ENCODE data around the gene VTN.
"Not testable (repeated sequence)": the region's sequence is repeated elsewhere in the genome, so short reads cannot be mapped to it uniquely, and the experiment has no call there.

VTN gene

DNA sequence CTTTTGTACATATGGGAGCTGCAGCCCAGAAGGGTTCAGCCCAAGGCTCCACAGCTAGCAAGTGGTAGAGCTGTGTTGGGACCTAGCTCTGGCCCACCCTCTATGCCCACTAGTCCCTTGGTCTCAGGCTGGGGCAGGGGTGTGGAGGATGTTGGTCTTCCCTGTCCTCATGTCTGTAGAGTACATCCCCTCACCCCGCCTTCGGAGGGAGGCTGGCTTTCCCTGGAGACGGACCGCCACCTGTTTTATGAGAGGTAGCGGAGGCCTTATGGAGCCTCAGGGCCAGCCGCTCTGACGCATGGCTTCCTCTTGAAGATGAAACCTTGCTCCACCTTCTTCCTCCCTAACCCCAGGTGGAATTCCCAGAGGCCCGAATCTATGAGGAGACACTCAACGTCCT lies 26.1 kb downstream of the VTN start:
- DNase-seq (ENCODE audit: low read depth in 2 of 3, low spot score in 2 of 3), result no peak

DNA sequence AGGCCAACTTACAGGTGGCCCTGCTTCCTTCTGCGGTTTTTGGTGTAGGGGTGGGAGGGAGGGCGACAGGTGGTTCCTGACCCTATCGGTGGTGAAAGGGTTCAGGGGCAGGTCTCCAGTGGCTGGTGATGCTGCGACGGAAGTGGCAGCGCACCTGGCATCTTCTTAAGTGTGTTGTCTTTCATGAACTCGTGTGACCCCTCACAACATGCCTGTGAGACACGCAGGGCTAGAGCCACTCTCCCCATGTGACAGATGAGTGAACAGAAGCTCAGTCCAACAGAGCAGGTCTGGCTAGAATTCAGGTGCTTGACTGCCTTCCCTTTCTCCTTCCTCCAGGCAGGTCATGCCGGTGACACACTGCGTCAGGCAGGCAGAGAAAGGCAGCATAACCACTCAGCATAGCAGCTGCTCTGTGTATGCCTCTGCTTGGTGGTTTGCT lies 26.6 kb downstream of the VTN start:
- DNase-seq (ENCODE audit: low read depth in 2 of 3, low spot score in 2 of 3), result no peak

DNA sequence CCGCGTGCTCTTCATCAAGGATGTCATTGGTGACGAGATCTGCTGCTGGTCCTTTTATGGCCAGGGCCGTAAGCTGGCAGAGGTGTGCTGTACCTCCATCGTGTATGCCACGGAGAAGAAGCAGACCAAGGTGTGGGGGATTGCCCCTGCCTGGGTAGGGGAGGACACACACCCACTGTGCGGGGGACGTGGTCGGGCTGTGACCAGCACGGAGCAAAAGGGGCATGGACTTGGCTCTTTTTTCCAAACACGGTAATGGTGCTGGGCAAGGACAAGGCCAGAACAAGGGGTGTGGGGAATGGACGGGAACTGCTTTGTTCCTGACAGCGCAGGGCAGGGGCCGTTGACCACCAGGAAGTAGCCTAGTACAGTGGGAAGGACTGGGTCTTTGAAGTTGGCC lies 27.8 kb downstream of the VTN start:
- no peak for DNase-seq (ENCODE audit: low read depth in 2 of 3, low spot score in 2 of 3)

DNA sequence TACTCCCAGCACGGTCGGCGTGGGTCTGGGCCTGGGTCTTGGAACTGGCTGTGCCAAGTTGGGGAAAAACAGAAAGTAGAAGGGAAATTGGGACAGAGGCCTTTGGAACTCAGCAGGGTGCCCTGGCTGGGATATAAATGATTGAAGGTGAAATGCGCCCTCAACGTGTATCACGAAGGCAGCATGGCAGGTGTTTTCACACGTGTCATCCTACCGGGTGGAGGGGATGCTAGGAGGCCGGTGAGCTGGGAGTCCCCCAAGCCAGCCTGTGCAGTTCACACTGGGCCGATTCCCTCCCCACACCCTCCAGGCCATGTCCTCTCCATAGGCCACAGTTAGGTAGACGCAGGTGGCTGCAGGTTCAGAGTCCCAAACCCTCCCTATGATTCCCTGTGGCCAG lies 28.6 kb downstream of the VTN start:
- DNase-seq (ENCODE audit: low read depth in 2 of 3, low spot score in 2 of 3), result no peak

DNA sequence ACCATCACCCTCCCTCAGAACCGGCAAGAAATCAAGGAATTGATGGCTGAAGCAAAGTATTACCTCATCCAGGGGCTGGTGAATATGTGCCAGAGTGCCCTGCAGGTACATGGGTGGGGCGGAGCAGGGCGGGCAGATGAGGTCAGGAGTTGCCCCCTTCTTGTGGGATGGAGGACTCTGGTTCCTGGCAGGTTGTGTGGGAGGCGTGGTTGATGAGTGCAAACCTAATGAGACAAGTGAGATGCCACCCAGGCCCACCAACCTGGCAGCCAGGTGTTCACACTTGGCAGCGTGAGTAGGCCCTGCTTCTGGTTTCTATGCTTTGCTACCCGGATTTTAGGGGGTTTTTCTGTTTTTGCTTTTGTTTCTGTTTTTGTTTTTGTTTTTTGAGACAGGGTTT lies 29.7 kb downstream of the VTN start:
- DNase-seq (ENCODE audit: low read depth in 2 of 3, low spot score in 2 of 3), result no peak

DNA sequence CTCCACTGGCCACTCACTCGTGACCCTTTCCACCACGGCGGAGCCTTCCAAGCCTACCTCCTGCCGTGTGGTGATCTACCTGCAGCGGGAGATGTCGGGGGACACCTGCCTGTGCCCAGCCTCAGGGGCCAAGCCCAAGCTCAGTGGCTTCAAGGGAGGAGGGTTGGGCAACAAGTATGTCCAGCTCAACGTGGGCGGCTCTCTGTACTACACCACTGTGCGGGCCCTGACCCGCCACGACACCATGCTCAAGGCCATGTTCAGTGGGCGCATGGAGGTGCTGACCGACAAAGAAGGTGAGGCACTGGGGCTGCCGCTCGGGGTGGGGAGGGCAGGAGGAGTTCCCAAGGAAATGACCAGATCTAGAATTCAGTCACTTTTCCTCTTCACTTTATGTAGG lies 30.7 kb downstream of the VTN start:
- DNase-seq (ENCODE audit: low read depth in 2 of 3, low spot score in 2 of 3), result no peak

DNA sequence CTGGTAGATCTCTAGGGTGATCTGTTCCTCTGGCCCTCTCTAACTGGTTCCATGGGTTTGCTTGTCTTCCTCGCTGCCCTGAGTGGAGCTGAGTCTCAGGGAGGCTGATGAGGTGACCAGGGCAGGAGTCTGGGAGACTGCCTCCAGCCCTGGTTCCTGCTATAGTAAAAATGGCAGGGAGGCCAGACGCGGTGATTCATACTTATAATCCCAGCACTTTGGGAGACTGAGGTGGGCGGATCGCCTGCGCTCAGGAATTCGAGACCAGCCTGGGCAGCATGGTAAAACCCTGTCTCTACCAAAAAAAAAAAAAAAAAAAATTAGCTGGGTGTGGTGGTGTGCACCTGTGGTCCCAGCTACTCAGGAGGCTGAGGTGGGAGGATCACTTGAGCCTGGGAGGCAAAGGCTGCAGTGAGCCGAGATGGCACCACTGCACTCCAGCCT lies 31.3 kb downstream of the VTN start:
- DNase-seq (ENCODE audit: low read depth in 2 of 3, low spot score in 2 of 3), result not testable (repeated sequence)

DNA sequence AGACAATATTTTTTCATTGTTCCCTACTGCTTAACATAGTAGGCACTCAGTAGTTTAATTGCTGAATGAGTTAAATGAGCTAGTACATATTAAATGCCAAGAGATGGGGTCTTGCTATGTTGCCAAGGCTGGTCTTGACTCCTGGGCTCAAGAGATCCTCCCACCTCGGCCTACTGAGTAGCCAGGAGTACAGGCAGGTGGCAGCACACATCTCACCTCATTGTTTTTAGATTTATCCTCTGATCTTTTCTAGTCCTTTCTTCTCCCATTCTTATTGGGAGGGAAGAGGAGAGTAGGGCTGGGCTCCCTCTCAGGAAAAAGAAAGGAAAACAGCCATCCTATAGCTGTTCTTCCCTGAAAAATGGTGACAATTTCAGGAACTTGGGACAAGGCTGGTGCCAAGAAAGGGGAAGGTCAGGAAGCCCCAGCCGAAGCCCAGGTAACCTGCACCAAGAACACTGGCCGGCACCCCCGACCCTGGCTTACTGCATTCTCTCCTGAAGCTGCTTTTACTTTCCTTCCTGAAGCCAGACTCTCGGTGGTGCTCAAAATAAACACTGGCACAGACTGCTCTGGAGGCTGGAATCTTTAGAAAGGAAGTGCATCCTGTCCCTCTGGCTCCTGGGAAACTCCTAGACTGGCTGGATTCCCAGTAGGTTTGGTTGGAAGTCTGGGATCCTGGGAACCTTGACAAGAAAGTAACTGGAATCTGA lies 31.9 kb downstream of the VTN start:
- DNase-seq (ENCODE audit: low read depth in 2 of 3, low spot score in 2 of 3), result no peak

DNA sequence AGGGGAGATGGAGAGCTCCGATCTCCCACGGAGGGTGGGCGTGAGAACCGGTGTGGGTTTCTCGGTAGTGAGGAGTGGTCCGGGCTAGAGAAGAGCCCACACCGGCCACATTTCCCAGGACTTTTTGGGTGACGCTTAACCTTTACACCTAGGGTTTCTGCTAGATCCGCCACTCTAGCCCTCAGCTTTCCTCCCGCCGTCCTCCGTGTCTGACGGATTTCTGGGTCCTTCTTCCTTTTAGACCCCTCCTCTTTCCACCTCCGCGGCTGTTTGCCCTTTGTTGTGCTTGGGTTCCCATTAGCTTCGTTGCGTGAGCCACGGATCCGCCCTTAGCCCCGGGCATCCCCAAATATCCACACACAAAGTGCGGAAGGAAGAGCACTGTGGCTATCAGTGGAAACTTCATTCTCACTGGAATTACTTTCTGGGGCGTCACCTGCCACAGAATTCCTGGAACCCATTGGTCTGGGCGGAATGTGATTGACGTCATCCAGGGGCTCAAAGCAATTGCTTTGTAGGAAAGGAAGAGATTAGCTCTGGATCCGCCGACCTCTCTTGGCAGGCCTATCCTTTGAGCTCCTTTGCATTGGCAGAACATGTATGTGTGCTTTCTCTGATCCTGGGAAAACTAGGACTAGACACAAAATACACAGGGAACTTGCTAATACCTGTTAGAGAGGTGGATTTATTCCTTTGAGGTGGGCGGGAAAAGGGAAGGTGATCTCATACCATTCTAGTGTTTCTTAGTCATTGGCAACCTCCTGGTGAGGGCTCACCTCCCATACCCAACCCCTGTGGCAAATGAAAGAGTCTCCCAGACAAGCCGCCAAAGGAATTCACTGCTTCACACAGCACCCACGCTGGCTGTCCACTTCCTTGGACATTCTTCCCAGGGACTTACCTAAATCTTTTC lies 33.9 kb downstream of the VTN start:
- DNase-seq (ENCODE audit: low read depth in 2 of 3, low spot score in 2 of 3), result no peak

DNA sequence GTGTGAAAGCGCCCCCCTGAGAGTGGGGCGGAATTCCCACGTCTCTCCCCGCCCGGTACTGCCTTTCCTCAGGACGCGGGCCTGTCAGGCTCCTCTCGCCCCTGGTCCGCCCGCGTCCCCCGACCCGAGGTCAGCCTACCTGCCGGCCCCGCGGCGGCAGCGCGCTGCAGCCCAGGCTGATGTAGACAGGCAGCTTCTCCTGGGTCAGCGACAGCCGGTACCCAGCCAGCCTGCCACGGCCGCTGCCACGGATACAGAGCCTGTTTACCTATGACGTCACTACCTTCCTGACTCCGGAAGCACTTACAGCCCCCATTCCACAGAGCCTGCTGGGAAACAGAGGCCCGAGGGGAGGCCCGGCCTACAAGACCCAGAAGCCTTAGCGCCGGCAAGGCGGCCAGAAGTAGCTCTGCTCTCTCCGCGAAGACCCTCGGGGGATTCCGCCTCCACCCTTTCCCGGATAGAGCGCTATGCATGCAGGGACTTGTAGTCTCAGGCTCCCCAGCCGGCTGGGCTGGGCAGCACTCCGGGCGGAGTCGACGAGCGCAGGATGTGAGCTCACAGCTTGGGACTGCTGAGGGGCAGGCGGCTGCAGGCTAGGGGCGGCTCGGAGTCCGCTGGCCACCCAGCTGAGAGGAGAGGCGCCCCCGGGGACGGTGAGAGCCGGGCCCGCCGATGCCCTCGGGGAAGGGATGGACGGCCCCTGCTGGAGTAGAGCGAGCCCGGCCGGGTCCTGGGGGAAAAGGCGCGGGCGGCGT lies 34.7 kb downstream of the VTN start, which contains the start of the genes IFT20 and TNFAIP1:
IFT20 (minus strand) TSS at position 272 of the 758 bp plus-strand sequence. CDS start 3,487 bp downstream, outside the sequence.
TNFAIP1 (plus strand) TSS at position 561 of the 758 bp plus-strand sequence. CDS start 3,761 bp downstream, outside the sequence.
- peak; percentile 73 to 94 (median 88) for DNase-seq (ENCODE audit: low read depth in 2 of 3, low spot score in 2 of 3)

DNA sequence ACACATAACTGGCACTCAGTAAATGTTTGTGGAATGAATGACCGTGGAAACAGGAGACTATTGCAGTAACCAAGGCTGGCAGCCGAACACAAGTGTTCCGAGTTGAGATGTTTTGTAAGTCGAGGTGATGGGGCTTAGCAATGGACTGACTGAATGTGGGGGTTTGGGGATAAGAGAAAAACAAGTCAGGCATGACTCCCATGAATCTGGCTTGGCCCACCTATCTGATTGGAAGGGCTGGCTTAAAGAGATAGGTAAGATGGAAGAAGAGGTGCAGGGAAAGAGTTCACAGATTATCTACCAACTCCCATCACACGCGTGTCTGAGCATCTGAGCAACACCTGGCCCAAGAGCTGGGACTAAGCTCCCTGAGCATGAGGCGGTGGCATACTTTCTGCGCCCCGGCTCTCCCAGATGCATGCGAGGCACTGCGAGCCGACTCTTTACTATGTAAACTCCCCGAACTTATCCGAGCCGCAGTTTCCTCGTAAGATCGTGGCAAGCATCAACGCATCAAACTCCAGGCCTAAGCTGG lies 35.4 kb downstream of the VTN start:
- no peak for DNase-seq (ENCODE audit: low read depth in 2 of 3, low spot score in 2 of 3)

DNA sequence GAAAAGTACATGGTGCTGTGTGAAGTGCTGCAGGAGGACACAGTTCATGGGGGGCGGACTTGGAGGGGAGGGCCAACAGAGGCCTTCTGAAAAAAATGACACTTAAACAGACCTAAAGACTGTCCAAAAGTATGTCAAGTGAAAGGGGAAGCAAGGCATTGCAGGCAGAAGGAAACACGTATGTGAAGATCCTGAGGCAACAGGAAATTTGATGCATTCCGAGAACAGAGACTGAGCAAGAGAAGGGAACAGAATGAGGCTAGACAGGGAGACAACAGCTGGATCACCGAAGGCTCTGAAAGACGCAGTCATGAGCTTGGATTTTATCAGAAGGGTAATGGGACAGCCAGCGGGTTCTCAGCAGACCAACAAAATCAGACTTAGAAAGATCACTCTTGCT lies 35.9 kb downstream of the VTN start:
- no peak for DNase-seq (ENCODE audit: low read depth in 2 of 3, low spot score in 2 of 3)

DNA sequence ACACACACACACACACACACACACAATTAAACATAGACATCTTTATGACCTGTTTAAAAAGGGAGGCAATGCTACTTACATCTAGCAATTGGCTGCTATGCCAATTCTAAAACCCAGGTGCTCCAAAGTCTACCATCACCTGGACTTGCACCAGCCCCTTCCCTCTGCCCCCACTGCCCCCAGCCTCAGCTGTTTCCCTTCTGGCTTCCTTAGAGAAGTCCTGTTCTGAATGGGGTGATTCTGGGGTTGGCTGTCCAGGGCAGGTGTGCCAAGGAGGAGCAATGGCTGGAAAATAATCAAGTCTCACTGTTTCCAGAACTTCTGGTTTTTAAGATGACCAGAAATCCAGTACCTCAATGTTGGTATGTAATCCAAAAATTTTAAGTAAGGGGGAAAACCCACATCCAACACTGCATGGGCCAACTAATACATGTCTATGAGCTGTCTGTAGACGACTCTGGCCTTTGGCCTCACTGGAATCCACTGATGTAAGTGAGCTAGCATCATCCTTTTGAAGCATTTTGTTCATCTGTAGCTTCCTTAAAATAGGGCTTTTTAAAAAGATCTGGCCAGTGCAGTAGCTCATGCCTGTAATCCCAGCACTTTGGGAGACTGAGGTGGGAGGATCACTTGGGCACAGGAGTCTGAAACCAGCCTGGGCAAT lies 36.9 kb downstream of the VTN start:
- no peak for DNase-seq (ENCODE audit: low read depth in 2 of 3, low spot score in 2 of 3)

DNA sequence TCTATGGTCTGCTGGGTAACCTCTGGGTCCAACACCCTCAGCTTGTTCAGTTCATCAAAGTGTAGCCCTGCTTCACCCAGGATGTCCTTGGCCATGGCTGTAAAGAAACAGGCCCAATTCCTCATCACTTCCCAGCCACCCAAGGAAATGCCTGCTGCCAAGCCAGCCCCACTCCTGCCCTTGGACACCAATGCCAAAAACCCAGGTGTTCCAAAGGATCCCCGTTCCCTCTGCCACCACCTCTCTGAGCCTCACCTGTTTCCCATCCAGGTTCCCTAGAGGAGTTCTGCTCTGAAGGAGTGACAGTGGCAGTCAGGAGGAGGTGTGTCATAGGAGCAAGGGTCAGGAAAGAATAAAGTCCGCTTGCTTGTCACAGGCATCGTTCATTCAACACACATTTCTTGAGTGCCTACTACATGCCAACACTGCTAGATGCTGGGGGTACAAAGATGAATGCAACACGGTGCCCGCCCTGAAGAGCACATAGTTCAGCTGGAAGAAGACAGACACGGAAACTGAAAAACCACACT lies 38.2 kb downstream of the VTN start:
- no peak for DNase-seq (ENCODE audit: low read depth in 2 of 3, low spot score in 2 of 3)

DNA sequence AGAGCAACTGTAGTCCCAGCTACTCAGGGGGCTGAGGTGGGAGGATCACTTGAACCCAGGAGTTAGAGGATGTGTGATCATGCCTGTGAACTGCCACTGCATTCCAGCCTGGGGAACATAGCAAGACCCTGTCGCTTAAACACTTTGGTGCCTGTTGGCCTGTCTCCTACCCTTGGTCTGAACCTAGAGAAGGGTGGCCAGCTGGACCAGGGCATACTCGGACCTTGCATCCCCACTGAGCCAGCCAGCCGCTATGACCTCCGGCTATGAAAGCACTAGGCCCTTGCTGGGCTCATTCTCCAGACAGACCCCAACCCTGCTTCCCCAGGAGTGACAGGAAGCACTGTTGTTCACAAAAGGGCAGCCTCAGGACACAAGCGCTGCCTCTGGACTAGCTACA lies 39.4 kb downstream of the VTN start:
- DNase-seq (ENCODE audit: low read depth in 2 of 3, low spot score in 2 of 3), result no peak

DNA sequence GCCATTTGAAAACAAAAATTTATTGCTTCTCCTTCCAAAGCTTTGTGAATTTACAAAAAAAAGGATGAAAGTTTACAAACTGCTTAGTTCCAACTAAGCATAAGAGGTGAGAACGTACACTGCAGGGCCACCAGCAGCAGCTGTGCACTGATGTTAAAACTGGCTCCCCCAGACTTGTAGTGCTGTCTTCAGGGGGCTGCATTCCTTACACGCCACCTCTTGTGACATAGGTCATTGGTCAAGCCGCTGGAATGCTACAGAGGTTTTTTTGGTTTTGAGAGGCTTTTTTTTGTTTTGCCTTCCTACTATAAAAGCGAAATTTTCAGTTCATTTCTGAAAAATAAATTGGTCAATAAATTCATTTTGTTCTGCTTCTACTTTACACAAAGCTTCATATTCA lies 41.8 kb downstream of the VTN start:
- no peak for DNase-seq (ENCODE audit: low read depth in 2 of 3, low spot score in 2 of 3)

DNA sequence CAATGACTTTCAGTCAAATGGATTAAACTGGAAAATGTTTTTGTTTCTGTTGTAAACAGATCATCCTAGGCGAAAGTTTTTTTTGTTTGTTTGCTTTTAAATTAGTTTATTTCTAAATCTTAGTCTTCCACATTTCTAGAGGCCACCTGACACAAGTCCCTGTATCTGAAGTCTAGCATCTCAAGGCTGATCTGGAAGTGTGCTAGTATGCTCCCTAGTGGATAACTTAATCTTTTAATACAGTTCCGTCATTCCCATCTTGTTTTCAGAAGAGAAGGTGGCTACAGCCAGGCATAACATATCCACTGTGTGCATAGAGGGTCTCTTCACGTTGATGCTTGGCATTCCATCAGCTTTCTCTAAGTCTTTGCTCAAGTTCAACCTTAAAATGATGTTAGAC lies 42.4 kb downstream of the VTN start:
- DNase-seq (ENCODE audit: low read depth in 2 of 3, low spot score in 2 of 3), result no peak

DNA sequence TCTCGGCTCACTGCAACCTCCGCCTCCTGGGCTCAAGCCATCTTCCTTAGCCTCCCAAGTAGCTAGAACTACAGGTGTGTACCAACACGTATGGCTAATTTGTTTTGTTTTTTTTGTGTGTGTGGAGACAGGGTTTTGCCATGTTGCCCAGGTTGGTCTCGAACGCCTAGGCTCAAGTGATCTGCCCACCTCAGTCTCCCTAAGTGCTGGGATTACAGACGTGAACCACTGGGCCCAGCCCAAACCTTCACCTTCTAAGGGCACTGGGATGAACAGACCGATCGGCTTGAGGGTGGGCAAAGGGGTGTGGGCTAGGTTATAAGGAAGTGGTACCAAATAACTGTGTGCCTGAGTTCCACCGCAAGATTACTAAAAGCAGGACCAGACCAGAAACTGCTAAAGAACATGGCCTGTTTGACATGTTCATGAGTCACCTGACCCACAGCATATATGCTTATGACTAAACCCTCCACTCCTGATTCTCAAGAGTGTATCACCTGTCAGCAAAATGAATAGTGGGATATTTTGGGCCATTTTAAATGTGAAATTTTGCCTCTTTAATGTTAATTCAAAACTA lies 43.0 kb downstream of the VTN start:
- DNase-seq (ENCODE audit: low read depth in 2 of 3, low spot score in 2 of 3), result no peak

DNA sequence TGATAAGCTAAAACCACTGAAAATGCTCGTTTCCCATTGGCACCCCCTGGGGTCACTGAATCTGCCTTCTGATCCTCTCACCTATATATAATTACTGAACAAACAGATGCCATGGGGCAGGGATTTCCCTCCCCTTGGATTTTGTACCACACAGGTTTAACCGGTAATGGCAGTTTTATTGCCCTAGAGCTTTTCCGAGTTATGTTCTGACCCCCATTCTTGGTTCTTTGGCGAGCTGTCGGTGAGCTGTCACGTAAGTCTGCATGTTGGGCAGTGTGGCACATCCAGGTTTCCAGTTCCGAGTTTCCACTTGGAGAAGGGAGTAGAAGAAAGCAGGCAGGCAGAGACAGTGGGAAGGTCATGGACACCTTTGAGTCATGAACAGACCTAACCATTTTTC lies 44.0 kb downstream of the VTN start:
- no peak for DNase-seq (ENCODE audit: low read depth in 2 of 3, low spot score in 2 of 3)

DNA sequence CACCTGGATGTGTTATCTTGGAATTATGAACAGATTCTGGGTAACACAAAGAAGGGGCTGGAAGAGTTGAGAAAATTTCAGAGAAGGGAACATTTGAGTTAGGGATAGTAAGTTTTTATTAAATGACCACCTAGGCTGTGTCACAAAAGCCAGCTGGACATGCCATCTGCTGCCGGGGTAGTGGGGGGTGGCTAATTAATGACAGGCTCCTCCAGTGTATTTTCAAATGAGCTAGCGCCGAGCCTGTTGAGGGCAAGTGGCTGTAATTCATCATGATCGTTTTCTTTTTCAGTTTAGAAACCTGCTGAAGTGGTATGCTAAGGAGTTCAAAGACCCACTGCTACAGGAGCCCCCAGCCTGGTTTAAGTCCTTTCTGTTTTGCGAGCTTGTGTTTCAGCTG lies 44.9 kb downstream of the VTN start:
- no peak for DNase-seq (ENCODE audit: low read depth in 2 of 3, low spot score in 2 of 3)

All from activated CD8-positive, alpha-beta memory T cell treated with anti-CD3 and anti-CD28 coated beads for 48 hours (primary cell).